ENCODE measurements around the gene CFAP299. TPM values are rescaled to one million over a fixed set of nuclear protein-coding genes. Genes with fewer than 3 reads are reported as not detected.
"Not testable (repeated sequence)": the region's sequence is repeated elsewhere in the genome, so short reads cannot be mapped to it uniquely, and the experiment has no call there.

CFAP299 gene
- total RNA-seq, 1 donor from 2014 or later, result 0.96 TPM

- DNase-seq (ENCODE audit: low spot score), result no peak
Measured at GRCh38 chr4:80331693-80332092, 3.8 kb upstream of the CFAP299 start.

GRCh38 chr4:80333121-80333520 is 2.4 kb upstream of the CFAP299 start:
- DNase-seq (ENCODE audit: low spot score), result no peak

GRCh38 chr4:80334568-80334967 is 962 bp upstream of the CFAP299 start:
- no peak for DNase-seq (ENCODE audit: low spot score)

- DNase-seq (ENCODE audit: low spot score), result no peak
Measured at GRCh38 chr4:80335226-80335553, 340 bp upstream of the CFAP299 start.

- no peak for DNase-seq (ENCODE audit: low spot score)
Measured at GRCh38 chr4:80336582-80336981, 1.1 kb downstream of the CFAP299 start.

GRCh38 chr4:80340036-80340435 is 4.5 kb downstream of the CFAP299 start:
- DNase-seq (ENCODE audit: low spot score), result no peak

- DNase-seq (ENCODE audit: low spot score), result not testable (repeated sequence)
Measured at GRCh38 chr4:80342684-80343083, 7.2 kb downstream of the CFAP299 start.

- DNase-seq (ENCODE audit: low spot score), result no peak
Measured at GRCh38 chr4:80343887-80344286, 8.4 kb downstream of the CFAP299 start.

GRCh38 chr4:80360084-80360483 is 24.6 kb downstream of the CFAP299 start:
- no peak for DNase-seq (ENCODE audit: low spot score)

GRCh38 chr4:80360900-80361299 is 25.4 kb downstream of the CFAP299 start:
- no peak for DNase-seq (ENCODE audit: low spot score)

GRCh38 chr4:80361329-80361900 is 25.9 kb downstream of the CFAP299 start:
- peak; percentile 2 for DNase-seq (ENCODE audit: low spot score)

- peak; percentile 13 for DNase-seq (ENCODE audit: low spot score)
Measured at GRCh38 chr4:80362578-80363181, 27.1 kb downstream of the CFAP299 start.

- peak; percentile 18 for DNase-seq (ENCODE audit: low spot score)
Measured at GRCh38 chr4:80365928-80366327, 30.4 kb downstream of the CFAP299 start.

- DNase-seq (ENCODE audit: low spot score), result no peak
Measured at GRCh38 chr4:80367737-80368136, 32.2 kb downstream of the CFAP299 start.

GRCh38 chr4:80370635-80371034 is 35.1 kb downstream of the CFAP299 start:
- no peak for DNase-seq (ENCODE audit: low spot score)

- no peak for DNase-seq (ENCODE audit: low spot score)
Measured at GRCh38 chr4:80371046-80371445, 35.5 kb downstream of the CFAP299 start.

- DNase-seq (ENCODE audit: low spot score), result no peak
Measured at GRCh38 chr4:80374180-80374579, 38.6 kb downstream of the CFAP299 start.

- no peak for DNase-seq (ENCODE audit: low spot score)
Measured at GRCh38 chr4:80382090-80382832, 46.7 kb downstream of the CFAP299 start.

- DNase-seq (ENCODE audit: low spot score), result no peak
Measured at GRCh38 chr4:80385397-80386280, 50.1 kb downstream of the CFAP299 start.

- DNase-seq (ENCODE audit: low spot score), result no peak
Measured at GRCh38 chr4:80386281-80386886, 50.9 kb downstream of the CFAP299 start.

- no peak for DNase-seq (ENCODE audit: low spot score)
Measured at GRCh38 chr4:80387390-80388283, 52.1 kb downstream of the CFAP299 start.
